Activated CD4-positive, CD25-positive, alpha-beta regulatory T cell (primary cell): ENCODE results near the gene NIN.

Source experiments
- DNase-seq, 4 experiments: peaks; one replicate each; lab custom pipeline; 2025; lab: John Stamatoyannopoulos, UW

NIN gene

GRCh38 chr14:50830932-50831725 lies at the start of gene NIN:
TSS of gene NIN (minus strand) at chr14:50831162. CDS start at chr14:50822056, 9,106 bp downstream.
- peak; percentile 42 to 56 (median 52) for DNase-seq

GRCh38 chr14:50875359-50876070 lies 44.6 kb upstream of the NIN start:
- DNase-seq: peak in 2 of 4 experiments; percentile 8 to 11

- DNase-seq: no peak
Observed at GRCh38 chr14:50874757-50875156, 43.8 kb upstream of the NIN start.

GRCh38 chr14:50871914-50872732 lies 41.2 kb upstream of the NIN start, which contains the start of gene ABHD12B:
TSS of gene ABHD12B (plus strand) at chr14:50872053. CDS start at chr14:50872175, 122 bp downstream.
- DNase-seq: no peak

GRCh38 chr14:50871228-50871627 lies 40.3 kb upstream of the NIN start:
- DNase-seq: no peak

GRCh38 chr14:50865391-50866076 lies 34.6 kb upstream of the NIN start:
- DNase-seq: no peak

- no peak for DNase-seq
Observed at GRCh38 chr14:50864946-50865345, 34.0 kb upstream of the NIN start.

- DNase-seq: no peak
Observed at GRCh38 chr14:50864237-50864636, 33.3 kb upstream of the NIN start.

- no peak for DNase-seq
Observed at GRCh38 chr14:50862036-50862570, 31.1 kb upstream of the NIN start.

GRCh38 chr14:50860478-50861086 lies 29.6 kb upstream of the NIN start:
- DNase-seq: peak; percentile 72 to 91 (median 74)

- no peak for DNase-seq
Observed at GRCh38 chr14:50859296-50859624, 28.3 kb upstream of the NIN start.

GRCh38 chr14:50856660-50857059 lies 25.7 kb upstream of the NIN start:
- DNase-seq: no peak

GRCh38 chr14:50855558-50855957 lies 24.6 kb upstream of the NIN start:
- no peak for DNase-seq

- DNase-seq: no peak
Observed at GRCh38 chr14:50854521-50854920, 23.6 kb upstream of the NIN start.

- DNase-seq: no peak
Observed at GRCh38 chr14:50853891-50854290, 22.9 kb upstream of the NIN start.

GRCh38 chr14:50846226-50846880 lies 15.4 kb upstream of the NIN start:
- no peak for DNase-seq

GRCh38 chr14:50845166-50845565 lies 14.2 kb upstream of the NIN start:
- no peak for DNase-seq

GRCh38 chr14:50844391-50844790 lies 13.4 kb upstream of the NIN start:
- no peak for DNase-seq

- no peak for DNase-seq
Observed at GRCh38 chr14:50839691-50840090, 8.7 kb upstream of the NIN start.

GRCh38 chr14:50839048-50839447 lies 8.1 kb upstream of the NIN start:
- no peak for DNase-seq
